ENCODE data around the gene KLHL20.
"Not testable (repeated sequence)": the region's sequence is repeated elsewhere in the genome, so short reads cannot be mapped to it uniquely, and the experiment has no call there.

KLHL20 gene

DNA sequence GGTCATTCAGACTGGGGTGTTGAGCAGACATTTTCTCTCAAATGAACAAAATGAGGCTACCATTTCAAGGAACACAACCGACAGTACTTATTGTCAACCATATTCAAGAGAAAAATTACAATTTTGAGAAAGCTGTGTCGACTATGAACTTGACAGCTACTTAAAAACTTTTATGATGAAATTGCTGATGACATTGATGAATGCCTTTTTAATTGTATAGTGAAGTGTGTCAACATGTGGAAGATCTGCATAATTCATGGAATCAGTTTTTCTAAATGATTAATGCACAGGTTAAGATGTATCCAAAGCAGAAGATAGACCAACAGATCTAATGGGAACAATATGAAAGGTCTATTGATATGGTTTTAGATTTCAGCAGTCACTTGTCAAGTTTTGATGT is 75.1 kb downstream of the KLHL20 start:
- WGBS (ENCODE audit: extremely low coverage, insufficient coverage, insufficient read length): no CpG with 5 or more reads among the region's 2 CpGs
- H3K4me2 ChIP-seq (ENCODE audit: low read length): no peak overlapping the region
- H3K27ac ChIP-seq (ENCODE audit: low read depth, low read length): no peak overlapping the region
- no peaks in the 10 kb centered on the region for H3K79me1 ChIP-seq (ENCODE audit: low read length)
- no peak for DNase-seq
- no peak overlapping the region for H4K12ac ChIP-seq (ENCODE audit: low read depth, low read length)
- no peak overlapping the region for H3K23ac ChIP-seq (ENCODE audit: low read length)
- no peaks in the 10 kb centered on the region for H3K27me3 ChIP-seq (ENCODE audit: insufficient read depth, low read length)
- H3K4me1 ChIP-seq (ENCODE audit: control insufficient read depth in 1 of 2, insufficient read depth in 2 of 2, low read length in 2 of 2): no peaks in the 10 kb centered on the region
- H3K14ac ChIP-seq (ENCODE audit: low read length): no peak overlapping the region
- H2BK5ac ChIP-seq (ENCODE audit: low read depth, low read length, poor library complexity): no peak overlapping the region
- no peaks in the 10 kb centered on the region for H3K36me3 ChIP-seq (ENCODE audit: control insufficient read depth in 1 of 2, insufficient read depth in 2 of 2, low read length in 2 of 2)
- H3K79me2 ChIP-seq (ENCODE audit: control insufficient read depth, insufficient read depth, low read length, poor library complexity): no peaks in the 10 kb centered on the region
- H4K91ac ChIP-seq (ENCODE audit: low read depth, low read length): no peak overlapping the region
- H4K8ac ChIP-seq (ENCODE audit: low read depth, low read length): no peak overlapping the region
- no peak overlapping the region for H3K18ac ChIP-seq (ENCODE audit: low read length)
- no peak overlapping the region for H3K9ac ChIP-seq (ENCODE audit: low read length)
- no peaks in the 10 kb centered on the region for H3K9me3 ChIP-seq (ENCODE audit: insufficient read depth, low read depth, low read length)
- no peak overlapping the region for H2AFZ ChIP-seq (ENCODE audit: insufficient read depth, low read length, poor library complexity)
- H2AK5ac ChIP-seq (ENCODE audit: low read length): no peak overlapping the region
- H3K4ac ChIP-seq (ENCODE audit: low read depth, low read length): no peak overlapping the region
- no peak overlapping the region for H3K4me3 ChIP-seq (ENCODE audit: low read depth, low read length)
- no peak overlapping the region for H2BK120ac ChIP-seq (ENCODE audit: insufficient read depth, low read length, poor library complexity)
- H2BK12ac ChIP-seq (ENCODE audit: low read length): no peak overlapping the region

DNA sequence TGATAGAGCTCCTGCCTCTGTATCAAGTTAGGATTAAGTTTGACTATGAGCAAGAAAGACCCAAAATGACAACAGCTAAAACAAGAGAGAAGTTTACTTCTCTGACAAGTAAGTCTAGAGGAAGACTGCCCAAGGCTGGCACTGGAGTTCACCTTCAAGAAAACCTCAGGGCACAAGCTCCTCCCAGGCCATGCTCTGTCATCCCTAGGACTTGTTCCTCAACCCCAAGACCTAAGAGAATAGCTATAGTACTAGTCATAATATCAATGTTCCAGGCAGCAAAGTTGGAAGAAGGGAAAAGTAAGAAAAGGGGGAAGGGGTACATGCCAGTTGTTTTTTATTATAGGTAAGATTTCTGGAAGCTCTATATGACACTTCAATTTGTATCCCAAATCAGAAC is 83.3 kb downstream of the KLHL20 start:
- Histone ChIP-seq H3K36me3 (ENCODE audit: control insufficient read depth in 1 of 2, insufficient read depth in 2 of 2, low read length in 2 of 2) (peaks cover 5% of the 10 kb centered on the region in 2 experiments), H3K4ac (ENCODE audit: low read depth, low read length) (no peak overlapping the region), H2AFZ (ENCODE audit: insufficient read depth, low read length, poor library complexity) (no peak overlapping the region), H3K79me2 (ENCODE audit: control insufficient read depth, insufficient read depth, low read length, poor library complexity) (no peaks in the 10 kb centered on the region), H2BK120ac (ENCODE audit: insufficient read depth, low read length, poor library complexity) (no peak overlapping the region), H3K79me1 (ENCODE audit: low read length) (no peaks in the 10 kb centered on the region), H3K27ac (ENCODE audit: low read depth, low read length) (no peak overlapping the region), H4K91ac (ENCODE audit: low read depth, low read length) (no peak overlapping the region), H2BK5ac (ENCODE audit: low read depth, low read length, poor library complexity) (no peak overlapping the region), H3K27me3 (ENCODE audit: insufficient read depth, low read length) (no peaks in the 10 kb centered on the region), H3K18ac (ENCODE audit: low read length) (no peak overlapping the region), H3K4me2 (ENCODE audit: low read length) (no peak overlapping the region), H2AK5ac (ENCODE audit: low read length) (no peak overlapping the region), H3K9ac (ENCODE audit: low read length) (no peak overlapping the region), H4K8ac (ENCODE audit: low read depth, low read length) (no peak overlapping the region), H3K4me3 (ENCODE audit: low read depth, low read length) (no peak overlapping the region), H4K12ac (ENCODE audit: low read depth, low read length) (no peak overlapping the region), H2BK12ac (ENCODE audit: low read length) (no peak overlapping the region), H3K4me1 (ENCODE audit: control insufficient read depth in 1 of 2, insufficient read depth in 2 of 2, low read length in 2 of 2) (no peaks in the 10 kb centered on the region), H3K23ac (ENCODE audit: low read length) (no peak overlapping the region), H3K9me3 (ENCODE audit: insufficient read depth, low read depth, low read length) (no peaks in the 10 kb centered on the region), H3K14ac (ENCODE audit: low read length) (no peak overlapping the region)
- DNase-seq: peak; percentile 1 to 40

DNA sequence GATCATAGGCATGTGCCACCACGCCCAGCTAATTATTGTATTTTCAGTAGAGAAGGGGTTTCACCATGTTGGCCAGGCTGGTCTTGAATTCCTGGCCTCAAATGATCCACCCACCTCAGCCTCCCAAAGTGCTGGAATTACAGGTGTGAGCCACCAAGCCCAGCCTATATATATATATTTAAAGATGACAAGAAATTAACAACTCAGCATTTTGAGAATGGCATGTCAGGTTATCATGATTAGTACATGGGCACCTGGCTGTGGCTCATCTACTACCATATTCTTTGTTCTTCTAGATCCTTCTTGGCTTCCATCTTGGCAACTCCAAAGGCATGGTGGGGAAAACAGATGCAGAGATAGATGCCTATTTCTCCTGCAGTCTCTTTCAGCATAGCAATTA is 85.2 kb downstream of the KLHL20 start:
- H2AK5ac ChIP-seq (ENCODE audit: low read length); H3K18ac ChIP-seq (ENCODE audit: low read length); H3K27ac ChIP-seq (ENCODE audit: low read depth, low read length); H3K9ac ChIP-seq (ENCODE audit: low read length); H3K4me2 ChIP-seq (ENCODE audit: low read length); H2BK5ac ChIP-seq (ENCODE audit: low read depth, low read length, poor library complexity); H3K4me1 ChIP-seq (ENCODE audit: control insufficient read depth in 1 of 2, insufficient read depth in 2 of 2, low read length in 2 of 2); H3K14ac ChIP-seq (ENCODE audit: low read length); DNase-seq; H3K4ac ChIP-seq (ENCODE audit: low read depth, low read length); H2BK12ac ChIP-seq (ENCODE audit: low read length); H2BK120ac ChIP-seq (ENCODE audit: insufficient read depth, low read length, poor library complexity); H3K4me3 ChIP-seq (ENCODE audit: low read depth, low read length); H4K91ac ChIP-seq (ENCODE audit: low read depth, low read length); H2AFZ ChIP-seq (ENCODE audit: insufficient read depth, low read length, poor library complexity); H3K23ac ChIP-seq (ENCODE audit: low read length); H3K79me1 ChIP-seq (ENCODE audit: low read length); H4K8ac ChIP-seq (ENCODE audit: low read depth, low read length); H3K79me2 ChIP-seq (ENCODE audit: control insufficient read depth, insufficient read depth, low read length, poor library complexity); H3K36me3 ChIP-seq (ENCODE audit: control insufficient read depth in 1 of 2, insufficient read depth in 2 of 2, low read length in 2 of 2); H3K27me3 ChIP-seq (ENCODE audit: insufficient read depth, low read length); H4K12ac ChIP-seq (ENCODE audit: low read depth, low read length); H3K9me3 ChIP-seq (ENCODE audit: insufficient read depth, low read depth, low read length): not testable (repeated sequence)
- no CpG with 5 or more reads among the region's 1 CpG for WGBS (ENCODE audit: extremely low coverage, insufficient coverage, insufficient read length)

DNA sequence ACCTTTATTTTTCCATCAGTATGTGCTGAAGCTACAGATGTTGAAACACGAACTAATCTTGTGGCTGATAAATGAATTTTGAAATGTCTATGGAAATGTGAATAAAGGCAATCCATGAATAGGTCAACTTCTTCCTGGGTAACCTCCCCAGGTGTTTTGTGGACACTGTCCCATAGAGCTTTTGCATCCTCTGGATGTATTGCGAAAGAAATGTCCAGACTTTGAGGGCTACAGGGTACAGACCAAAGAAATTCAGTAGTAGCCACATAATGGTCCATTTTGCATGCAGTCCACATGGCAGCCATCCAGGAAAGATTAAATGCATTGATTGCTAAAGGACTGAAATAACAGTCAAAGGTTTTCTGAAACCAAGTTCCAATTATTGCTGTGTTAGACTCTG is 88.2 kb downstream of the KLHL20 start:
- no peak overlapping the region for H2BK5ac ChIP-seq (ENCODE audit: low read depth, low read length, poor library complexity)
- H3K9ac ChIP-seq (ENCODE audit: low read length): no peak overlapping the region
- H2BK12ac ChIP-seq (ENCODE audit: low read length): no peak overlapping the region
- no CpG with 5 or more reads among the region's 2 CpGs for WGBS (ENCODE audit: extremely low coverage, insufficient coverage, insufficient read length)
- no peak overlapping the region for H3K23ac ChIP-seq (ENCODE audit: low read length)
- DNase-seq: no peak
- H4K91ac ChIP-seq (ENCODE audit: low read depth, low read length): no peak overlapping the region
- no peak overlapping the region for H3K27ac ChIP-seq (ENCODE audit: low read depth, low read length)
- H3K14ac ChIP-seq (ENCODE audit: low read length): no peak overlapping the region
- no peak overlapping the region for H3K4me2 ChIP-seq (ENCODE audit: low read length)
- H3K79me2 ChIP-seq (ENCODE audit: control insufficient read depth, insufficient read depth, low read length, poor library complexity): no peaks in the 10 kb centered on the region
- H4K12ac ChIP-seq (ENCODE audit: low read depth, low read length): no peak overlapping the region
- H3K36me3 ChIP-seq (ENCODE audit: control insufficient read depth in 1 of 2, insufficient read depth in 2 of 2, low read length in 2 of 2): peaks cover 8 to 9% of the 10 kb centered on the region in 2 experiments
- H3K4me1 ChIP-seq (ENCODE audit: control insufficient read depth in 1 of 2, insufficient read depth in 2 of 2, low read length in 2 of 2): no peaks in the 10 kb centered on the region
- H4K8ac ChIP-seq (ENCODE audit: low read depth, low read length): no peak overlapping the region
- H2AK5ac ChIP-seq (ENCODE audit: low read length): no peak overlapping the region
- H3K4me3 ChIP-seq (ENCODE audit: low read depth, low read length): no peak overlapping the region
- no peak overlapping the region for H3K18ac ChIP-seq (ENCODE audit: low read length)
- H2BK120ac ChIP-seq (ENCODE audit: insufficient read depth, low read length, poor library complexity): no peak overlapping the region
- no peaks in the 10 kb centered on the region for H3K79me1 ChIP-seq (ENCODE audit: low read length)
- no peaks in the 10 kb centered on the region for H3K27me3 ChIP-seq (ENCODE audit: insufficient read depth, low read length)
- no peak overlapping the region for H3K4ac ChIP-seq (ENCODE audit: low read depth, low read length)
- H3K9me3 ChIP-seq (ENCODE audit: insufficient read depth, low read depth, low read length): no peaks in the 10 kb centered on the region
- H2AFZ ChIP-seq (ENCODE audit: insufficient read depth, low read length, poor library complexity): no peak overlapping the region

DNA sequence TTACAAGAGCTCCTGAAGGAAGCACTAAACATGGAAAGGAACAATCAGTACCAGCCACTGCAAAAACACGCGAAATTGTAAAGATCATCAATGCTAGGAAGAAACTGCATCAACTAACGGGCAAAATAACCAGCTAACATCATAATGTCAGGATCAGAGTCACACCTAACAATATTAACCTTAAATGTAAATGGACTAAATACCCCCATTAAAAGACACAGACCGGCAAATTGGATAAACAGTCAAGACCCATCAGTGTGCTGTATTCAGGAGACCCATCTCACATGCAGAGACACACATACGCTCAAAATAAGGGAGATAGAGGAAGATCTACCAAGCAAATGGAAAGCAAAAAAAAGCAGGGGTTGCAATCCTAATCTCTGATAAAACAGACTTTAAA is 98.9 kb downstream of the KLHL20 start:
- H2BK12ac ChIP-seq (ENCODE audit: low read length); H3K18ac ChIP-seq (ENCODE audit: low read length); H3K9ac ChIP-seq (ENCODE audit: low read length); DNase-seq; H4K91ac ChIP-seq (ENCODE audit: low read depth, low read length); H2AK5ac ChIP-seq (ENCODE audit: low read length); H3K4me2 ChIP-seq (ENCODE audit: low read length); H2BK5ac ChIP-seq (ENCODE audit: low read depth, low read length, poor library complexity); H3K79me1 ChIP-seq (ENCODE audit: low read length); H3K9me3 ChIP-seq (ENCODE audit: insufficient read depth, low read depth, low read length); H3K27me3 ChIP-seq (ENCODE audit: insufficient read depth, low read length); H3K4ac ChIP-seq (ENCODE audit: low read depth, low read length); H3K4me1 ChIP-seq (ENCODE audit: control insufficient read depth in 1 of 2, insufficient read depth in 2 of 2, low read length in 2 of 2); H2AFZ ChIP-seq (ENCODE audit: insufficient read depth, low read length, poor library complexity); H3K79me2 ChIP-seq (ENCODE audit: control insufficient read depth, insufficient read depth, low read length, poor library complexity); H2BK120ac ChIP-seq (ENCODE audit: insufficient read depth, low read length, poor library complexity); H3K27ac ChIP-seq (ENCODE audit: low read depth, low read length); H3K4me3 ChIP-seq (ENCODE audit: low read depth, low read length); H3K14ac ChIP-seq (ENCODE audit: low read length); H4K12ac ChIP-seq (ENCODE audit: low read depth, low read length); H4K8ac ChIP-seq (ENCODE audit: low read depth, low read length); H3K36me3 ChIP-seq (ENCODE audit: control insufficient read depth in 1 of 2, insufficient read depth in 2 of 2, low read length in 2 of 2); H3K23ac ChIP-seq (ENCODE audit: low read length): not testable (repeated sequence)
- no CpG with 5 or more reads among the region's 5 CpGs for WGBS (ENCODE audit: extremely low coverage, insufficient coverage, insufficient read length)
